DND-41 (cell line): Measurements from ENCODE around the gene TEX36.

Experiments used
- EZH2 ChIP-seq: IDR thresholded peaks from 3 replicates; pipeline ENCODE4 v1.6.1; 2012; ENCODE audit warnings: borderline replicate concordance, low read depth, mild to moderate bottlenecking, moderate library complexity, low read length, inconsistent platforms; ENCODE audit not compliant: severe bottlenecking
- TF ChIP-seq, protein P1 (sequence below): IDR thresholded peaks from 2 replicates; pipeline ENCODE4 v1.5.1; 2012; ENCODE audit warnings: borderline replicate concordance, low read length, moderate library complexity, mild to moderate bottlenecking; ENCODE audit not compliant: poor library complexity, severe bottlenecking; ENCODE audit errors: extremely low read depth

DNA sequence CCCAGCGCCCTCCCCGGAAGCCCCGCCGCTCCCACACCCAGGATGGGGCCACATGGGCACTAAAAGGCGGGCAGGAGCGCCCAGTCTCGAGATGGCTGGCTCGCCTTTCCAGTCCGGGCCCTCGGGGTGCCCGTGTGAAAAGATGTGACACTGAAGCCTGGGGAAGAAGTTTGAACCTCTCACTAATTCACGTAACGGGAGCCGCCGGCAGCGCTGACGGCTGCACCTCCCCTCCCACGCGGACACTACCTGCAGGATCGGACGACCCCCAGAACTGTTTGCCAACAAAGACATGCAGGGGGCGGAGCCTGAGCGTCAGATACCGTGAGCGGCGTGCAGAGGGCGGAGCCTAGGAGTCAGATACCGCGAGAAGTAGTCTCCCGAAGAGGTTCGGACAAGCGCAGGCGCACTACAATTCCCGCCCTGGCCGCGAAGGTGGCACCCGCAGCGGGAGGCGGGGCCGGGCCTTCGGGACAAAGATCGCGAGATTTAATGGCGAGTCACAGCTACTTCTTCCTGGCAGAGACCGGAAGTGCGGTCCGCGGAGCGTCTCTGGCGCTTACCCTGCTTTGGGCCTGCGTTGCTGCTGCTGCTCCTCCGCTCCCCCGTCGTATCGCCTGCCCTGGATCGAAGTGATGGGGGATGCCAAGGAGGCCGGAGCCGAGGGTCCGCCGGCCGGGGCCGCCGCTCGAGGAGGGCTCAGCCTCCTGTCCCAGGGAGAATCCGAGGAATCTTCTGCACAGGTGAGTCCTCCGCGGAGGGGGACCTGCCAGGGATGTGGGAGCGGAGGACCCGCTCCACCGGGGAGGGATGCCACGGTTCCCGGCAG lies 36.4 kb upstream of the TEX36 start, which contains the start of gene EDRF1:
- TF ChIP-seq, protein P1, sequence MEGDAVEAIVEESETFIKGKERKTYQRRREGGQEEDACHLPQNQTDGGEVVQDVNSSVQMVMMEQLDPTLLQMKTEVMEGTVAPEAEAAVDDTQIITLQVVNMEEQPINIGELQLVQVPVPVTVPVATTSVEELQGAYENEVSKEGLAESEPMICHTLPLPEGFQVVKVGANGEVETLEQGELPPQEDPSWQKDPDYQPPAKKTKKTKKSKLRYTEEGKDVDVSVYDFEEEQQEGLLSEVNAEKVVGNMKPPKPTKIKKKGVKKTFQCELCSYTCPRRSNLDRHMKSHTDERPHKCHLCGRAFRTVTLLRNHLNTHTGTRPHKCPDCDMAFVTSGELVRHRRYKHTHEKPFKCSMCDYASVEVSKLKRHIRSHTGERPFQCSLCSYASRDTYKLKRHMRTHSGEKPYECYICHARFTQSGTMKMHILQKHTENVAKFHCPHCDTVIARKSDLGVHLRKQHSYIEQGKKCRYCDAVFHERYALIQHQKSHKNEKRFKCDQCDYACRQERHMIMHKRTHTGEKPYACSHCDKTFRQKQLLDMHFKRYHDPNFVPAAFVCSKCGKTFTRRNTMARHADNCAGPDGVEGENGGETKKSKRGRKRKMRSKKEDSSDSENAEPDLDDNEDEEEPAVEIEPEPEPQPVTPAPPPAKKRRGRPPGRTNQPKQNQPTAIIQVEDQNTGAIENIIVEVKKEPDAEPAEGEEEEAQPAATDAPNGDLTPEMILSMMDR, result no peak
- TF ChIP-seq EZH2, result no peak
